CD14-positive monocyte (primary cell): ENCODE measurements around the gene PEDS1. TPM values are rescaled to one million over a fixed set of nuclear protein-coding genes. Genes with fewer than 3 reads are reported as not detected.

Experiments used
- DNase-seq, 3 donors: peaks; one replicate each; pipeline ENCODE4 v3.0.0-alpha.2; 2011 to 2022
- H2AFZ ChIP-seq: 2 replicates; pipeline ENCODE4 v1.6.0; 2012; ENCODE audit warnings: mild to moderate bottlenecking, low read depth, low read length, inconsistent platforms; ENCODE audit not compliant: insufficient read depth, poor library complexity, severe bottlenecking
- H3K27ac ChIP-seq, 2 donors: 1 replicate in 1 of 2; 2 replicates in 1 of 2; pipeline ENCODE4 v1.5.1; 2012 to 2013; ENCODE audit warnings: low read length in 2 of 2, control low read depth in 1 of 2, inconsistent platforms in 1 of 2, low read depth in 1 of 2, mild to moderate bottlenecking in 1 of 2
- H3K27me3 ChIP-seq, 2 donors: one replicate each; pipeline versions ENCODE4 v1.6.0 to v1.6.1; 2011 to 2013; ENCODE audit warnings: low read length in 2 of 2; ENCODE audit not compliant: control insufficient read depth in 2 of 2, insufficient read depth in 2 of 2
- H3K36me3 ChIP-seq, 2 donors: replicated peaks in 1 of 2; 1 replicate in 1 of 2; 2 replicates in 1 of 2; pipeline versions ENCODE4 v1.5.1 to v1.6.1; 2012 to 2013; ENCODE audit warnings: low read length in 2 of 2, control low read depth in 1 of 2, inconsistent platforms in 1 of 2, mild to moderate bottlenecking in 1 of 2; ENCODE audit not compliant: insufficient read depth in 2 of 2, control insufficient read depth in 1 of 2
- H3K4me1 ChIP-seq, 2 donors: 1 replicate in 1 of 2; 2 replicates in 1 of 2; pipeline versions ENCODE4 v1.5.1 to v1.6.1; 2012 to 2013; ENCODE audit warnings: low read length in 2 of 2, control low read depth in 1 of 2, inconsistent platforms in 1 of 2, mild to moderate bottlenecking in 1 of 2, moderate library complexity in 1 of 2; ENCODE audit not compliant: insufficient read depth in 2 of 2, control insufficient read depth in 1 of 2
- H3K4me2 ChIP-seq: replicated peaks from 2 replicates; pipeline ENCODE3; 2012; ENCODE audit warnings: low read length, moderate library complexity, mild to moderate bottlenecking; ENCODE audit not compliant: poor library complexity, severe bottlenecking; ENCODE audit errors: extremely low read depth
- H3K4me3 ChIP-seq, 3 experiments: fragments of 200-600 bp in 1 of 3; sonication (generic) in 1 of 3; replicated peaks in 1 of 3; 1 replicate in 2 of 3; 2 replicates in 1 of 3; pipeline ENCODE4 v1.5.1; 2011 to 2013; ENCODE audit warnings: low read length in 3 of 3, mild to moderate bottlenecking in 3 of 3, control low read depth in 2 of 3, low read depth in 2 of 3, inconsistent platforms in 1 of 3, moderate library complexity in 1 of 3
- H3K79me2 ChIP-seq: 2 replicates; pipeline ENCODE4 v1.6.0; 2012; ENCODE audit warnings: mild to moderate bottlenecking, control low read depth, inconsistent platforms, low read length, moderate library complexity; ENCODE audit not compliant: insufficient read depth
- H3K9ac ChIP-seq: 2 replicates; pipeline ENCODE4 v1.6.0; 2017; ENCODE audit warnings: low read length, mild to moderate bottlenecking; ENCODE audit not compliant: insufficient read depth, poor library complexity, severe bottlenecking
- H3K9me3 ChIP-seq, 2 donors: replicated peaks in 1 of 2; 1 replicate in 1 of 2; 2 replicates in 1 of 2; pipeline versions ENCODE4 v1.5.1 to v1.6.1; 2012 to 2013; ENCODE audit warnings: low read length in 2 of 2, control low read depth in 1 of 2; ENCODE audit not compliant: control insufficient read depth in 1 of 2, insufficient read depth in 1 of 2
- H4K20me1 ChIP-seq: 2 replicates; pipeline ENCODE4 v1.6.0; 2012; ENCODE audit warnings: mild to moderate bottlenecking, low read length, control low read depth, moderate library complexity; ENCODE audit not compliant: insufficient read depth
- H3K27ac Mint-ChIP-seq, 7 donors: one replicate each; pipeline ENCODE4 v1.8.0; 2020; ENCODE audit warnings: mild to moderate bottlenecking in 7 of 7, mixed read lengths in 7 of 7, moderate library complexity in 6 of 7, inconsistent platforms in 2 of 7
- H3K27me3 Mint-ChIP-seq, 3 donors: one replicate each; pipeline ENCODE4 v1.8.0; 2021 to 2022; ENCODE audit warnings: low read depth in 3 of 3, mild to moderate bottlenecking in 3 of 3, mixed read lengths in 3 of 3, moderate library complexity in 3 of 3, inconsistent platforms in 1 of 3
- H3K36me3 Mint-ChIP-seq, 2 donors: one replicate each; pipeline ENCODE4 v1.8.0; 2020; ENCODE audit warnings: mixed read lengths in 2 of 2, inconsistent platforms in 1 of 2, mild to moderate bottlenecking in 1 of 2
- H3K4me1 Mint-ChIP-seq: one replicate; pipeline ENCODE4 v1.8.0; 2020; ENCODE audit warnings: mild to moderate bottlenecking, mixed read lengths
- H3K4me3 Mint-ChIP-seq, 2 donors: one replicate each; pipeline ENCODE4 v1.8.0; 2020; ENCODE audit warnings: mild to moderate bottlenecking in 2 of 2, mixed read lengths in 2 of 2, moderate library complexity in 1 of 2
- H3K9me3 Mint-ChIP-seq, 7 donors: one replicate each; pipeline ENCODE4 v1.8.0; 2020 to 2022; ENCODE audit warnings: mixed read lengths in 7 of 7, mild to moderate bottlenecking in 6 of 7, moderate library complexity in 6 of 7, inconsistent platforms in 2 of 7
- CTCF ChIP-seq: fragments of 200-600 bp; IDR thresholded peaks from one replicate; pipeline ENCODE4 v1.8.0; 2022; ENCODE audit warnings: antibody characterized with exemption, mild to moderate bottlenecking
- WGBS: methylation state at CpG from one replicate; pipeline ENCODE4 v1.1.5; 2013; ENCODE audit warnings: missing lambda C conversion rate; ENCODE audit not compliant: insufficient coverage; 5-methylcytosine and 5-hydroxymethylcytosine counted together
- intact Hi-C, 2 donors: fragments of 100-400 bp; cut with micrococcal nuclease; formaldehyde crosslinking; loops; one replicate each; pipeline versions ENCODE4 v1.15.0 to v1.15.1; 2023
- polyA plus RNA-seq, 3 donors: library from polyadenylated mRNA; depleted of rRNA in 1 of 3; unstranded in 2 of 3; stranded (reverse) in 1 of 3; fragments of 300-500 nt in 2 of 3; fragments of >200 nt in 1 of 3; fragmentation: Illumina TruSeq in 2 of 3; gene quantifications; 1 replicate in 2 of 3; 2 replicates in 1 of 3; pipeline ENCODE4 v1.2.3, GENCODE V29; 2012 to 2021

PEDS1 gene
- polyA plus RNA-seq, 3 donors: 19.6 to 48.1 (median 25.2) TPM

- peaks cover 0 to 6% (median 0%) of the 10 kb centered on the region in 3 donors for H3K27me3 Mint-ChIP-seq
- H3K4me1 Mint-ChIP-seq: peaks cover 56% of the 10 kb centered on the region
- H3K9ac ChIP-seq: peak overlapping the region; percentile 99
- H2AFZ ChIP-seq: no peak overlapping the region
- peak overlapping the region; percentile 85 to 96 (median 96) for H3K4me3 ChIP-seq
- H3K36me3 Mint-ChIP-seq: peaks cover 36 to 40% of the 10 kb centered on the region in 2 donors
- intact Hi-C loops: loop anchor here in 1 of 2 donors (5.0 kb wide), 3 partner anchors 34 to 154 kb away; no protein-coding TSS in a partner anchor
- H3K9me3 Mint-ChIP-seq: peaks cover 0 to 9% (median 0%) of the 10 kb centered on the region in 7 donors
- peaks cover 62 to 72% of the 10 kb centered on the region in 2 donors for H3K4me1 ChIP-seq
- peaks cover 24 to 30% of the 10 kb centered on the region in 2 donors for H3K36me3 ChIP-seq
- H3K9me3 ChIP-seq: no peaks in the 10 kb centered on the region
- H3K27me3 ChIP-seq: no peaks in the 10 kb centered on the region
- peaks cover 63% of the 10 kb centered on the region for H4K20me1 ChIP-seq
- H3K27ac Mint-ChIP-seq: peak overlapping the region; percentile 90 to 97 (median 95)
- peaks cover 54% of the 10 kb centered on the region for H3K79me2 ChIP-seq
- TF ChIP-seq CTCF: no peak
- H3K4me3 Mint-ChIP-seq: peak overlapping the region; percentile 97 to 100
- WGBS: 64% methylated on average over 4 of the region's 10 CpGs
- no peak for DNase-seq
- peak overlapping the region; percentile 88 to 90 for H3K27ac ChIP-seq
- peak overlapping the region; percentile 87 for H3K4me2 ChIP-seq
Observed at GRCh38 chr20:50193199-50193835, 39.8 kb upstream of the PEDS1 start.

GRCh38 chr20:50192364-50193198 lies 39.1 kb upstream of the PEDS1 start:
- Histone ChIP-seq H3K79me2 (peaks cover 54% of the 10 kb centered on the region), H3K27me3 (no peaks in the 10 kb centered on the region), H2AFZ (no peak overlapping the region), H4K20me1 (peaks cover 59% of the 10 kb centered on the region), H3K36me3 (peaks cover 24 to 30% of the 10 kb centered on the region in 2 donors), H3K4me1 (peaks cover 69 to 73% of the 10 kb centered on the region in 2 donors), H3K4me2 (peak overlapping the region; percentile 87), H3K9ac (peak overlapping the region; percentile 99), H3K27ac (peak overlapping the region; percentile 88 to 90), H3K4me3 (peak overlapping the region; percentile 85 to 96 (median 96)), H3K9me3 (no peaks in the 10 kb centered on the region)
- no peak for TF ChIP-seq CTCF
- DNase-seq: peak; percentile 79 to 92 (median 89)
- Mint-ChIP-seq H3K4me3 (peak overlapping the region; percentile 97 to 100), H3K36me3 (peaks cover 36 to 40% of the 10 kb centered on the region in 2 donors), H3K9me3 (peaks cover 0 to 9% (median 0%) of the 10 kb centered on the region in 7 donors), H3K27ac (peak overlapping the region; percentile 90 to 97 (median 95)), H3K27me3 (peaks cover 0 to 6% (median 0%) of the 10 kb centered on the region in 3 donors), H3K4me1 (peaks cover 60% of the 10 kb centered on the region)
- WGBS: 35% methylated on average over 6 of the region's 25 CpGs
- intact Hi-C loops: loop anchor here in 1 of 2 donors (5.0 kb wide), 3 partner anchors 35 to 155 kb away; no protein-coding TSS in a partner anchor
